ENCODE measurements around the gene STAG3. TPM values are rescaled to one million over a fixed set of nuclear protein-coding genes. Genes with fewer than 3 reads are reported as not detected.

STAG3 gene
- polyA plus RNA-seq, 3 donors, result 0.39 TPM; not detected in 1

GRCh38 chr7:100171840-100172239, 5.9 kb upstream of the STAG3 start:
- Histone ChIP-seq H3K27me3 (ENCODE audit: control insufficient read depth in 2 of 2, insufficient read depth in 2 of 2, low read length in 2 of 2) (peaks cover 35 to 55% of the 10 kb centered on the region in 2 donors), H3K79me2 (ENCODE audit: insufficient read depth, low read length) (no peaks in the 10 kb centered on the region), H3K9me3 (replicated peaks in 1 of 2; ENCODE audit: control insufficient read depth in 1 of 2, insufficient read depth in 1 of 2, low read length in 2 of 2) (peaks cover 0 to 5% of the 10 kb centered on the region in 2 donors), H3K4me2 (replicated peaks; ENCODE audit: extremely low read depth, low read length, poor library complexity, severe bottlenecking) (peak overlapping the region; percentile 61), H3K27ac (ENCODE audit: low read depth in 1 of 2, low read length in 2 of 2) (no peak overlapping the region), H3K36me3 (replicated peaks in 1 of 2; ENCODE audit: control insufficient read depth in 1 of 2, insufficient read depth in 2 of 2, low read length in 2 of 2) (no peaks in the 10 kb centered on the region), H3K4me1 (ENCODE audit: control insufficient read depth in 1 of 2, insufficient read depth in 2 of 2, low read length in 2 of 2) (peaks cover 39 to 46% of the 10 kb centered on the region in 2 donors), H2AFZ (ENCODE audit: insufficient read depth, low read depth, low read length, poor library complexity, severe bottlenecking) (peak overlapping the region; percentile 21), H3K4me3 (replicated peaks in 1 of 3; ENCODE audit: low read depth in 2 of 3, low read length in 3 of 3) (peak overlapping the region in 1 of 3 experiments; percentile 40), H4K20me1 (ENCODE audit: insufficient read depth, low read length) (no peaks in the 10 kb centered on the region), H3K9ac (ENCODE audit: insufficient read depth, low read length, poor library complexity, severe bottlenecking) (no peak overlapping the region)
- H3K27ac Mint-ChIP-seq, result no peak overlapping the region
- no peak for TF ChIP-seq CTCF (IDR thresholded peaks at IDR 0.05)
- H3K4me1 Mint-ChIP-seq, result peaks cover 44% of the 10 kb centered on the region
- intact Hi-C loops (cut with micrococcal nuclease), result no loop called here
- peaks cover 57 to 73% (median 68%) of the 10 kb centered on the region in 3 donors for H3K27me3 Mint-ChIP-seq (ENCODE audit: low read depth in 3 of 3)
- peaks cover 0 to 21% (median 9%) of the 10 kb centered on the region in 7 donors for H3K9me3 Mint-ChIP-seq
- peak overlapping the region; percentile 41 to 84 for H3K4me3 Mint-ChIP-seq
- no peak for DNase-seq
- H3K36me3 Mint-ChIP-seq, result peaks cover 4 to 21% of the 10 kb centered on the region in 2 donors
- WGBS (ENCODE audit: insufficient coverage), result 29% methylated on average over 22 of the region's 22 CpGs

- no peaks in the 10 kb centered on the region for H4K20me1 ChIP-seq (ENCODE audit: insufficient read depth, low read length)
- no peak overlapping the region for H3K4me2 ChIP-seq (replicated peaks; ENCODE audit: extremely low read depth, low read length, poor library complexity, severe bottlenecking)
- intact Hi-C loops (cut with micrococcal nuclease), result no loop called here
- Mint-ChIP-seq H3K27me3 (ENCODE audit: low read depth in 3 of 3) (peaks cover 39 to 58% (median 47%) of the 10 kb centered on the region in 3 donors), H3K27ac (no peak overlapping the region), H3K4me1 (peaks cover 28% of the 10 kb centered on the region), H3K9me3 (peaks cover 0 to 18% (median 12%) of the 10 kb centered on the region in 7 donors), H3K36me3 (peaks cover 4 to 14% of the 10 kb centered on the region in 2 donors), H3K4me3 (no peak overlapping the region)
- H3K79me2 ChIP-seq (ENCODE audit: insufficient read depth, low read length), result no peaks in the 10 kb centered on the region
- H3K36me3 ChIP-seq (replicated peaks in 1 of 2; ENCODE audit: control insufficient read depth in 1 of 2, insufficient read depth in 2 of 2, low read length in 2 of 2), result no peaks in the 10 kb centered on the region
- no peak overlapping the region for H3K9ac ChIP-seq (ENCODE audit: insufficient read depth, low read length, poor library complexity, severe bottlenecking)
- no peak for DNase-seq
- H3K27me3 ChIP-seq (ENCODE audit: control insufficient read depth in 2 of 2, insufficient read depth in 2 of 2, low read length in 2 of 2), result peaks cover 20 to 39% of the 10 kb centered on the region in 2 donors
- no peak overlapping the region for H2AFZ ChIP-seq (ENCODE audit: insufficient read depth, low read depth, low read length, poor library complexity, severe bottlenecking)
- H3K27ac ChIP-seq (ENCODE audit: low read depth in 1 of 2, low read length in 2 of 2), result no peak overlapping the region
- peaks cover 5 to 6% of the 10 kb centered on the region in 2 donors for H3K9me3 ChIP-seq (replicated peaks in 1 of 2; ENCODE audit: control insufficient read depth in 1 of 2, insufficient read depth in 1 of 2, low read length in 2 of 2)
- TF ChIP-seq CTCF (IDR thresholded peaks at IDR 0.05), result no peak
- no peak overlapping the region for H3K4me3 ChIP-seq (replicated peaks in 1 of 3; ENCODE audit: low read depth in 2 of 3, low read length in 3 of 3)
- WGBS (ENCODE audit: insufficient coverage), result 86% methylated on average over 8 of the region's 11 CpGs
- peaks cover 27 to 37% of the 10 kb centered on the region in 2 donors for H3K4me1 ChIP-seq (ENCODE audit: control insufficient read depth in 1 of 2, insufficient read depth in 2 of 2, low read length in 2 of 2)
Measured at GRCh38 chr7:100173806-100174495, 3.8 kb upstream of the STAG3 start.
